Upper lobe of right lung (tissue), 1 donor: ENCODE measurements around the gene MRPL55. TPM values are rescaled to one million over a fixed set of nuclear protein-coding genes. Genes with fewer than 3 reads are reported as not detected.
A peak's percentile ranks its signal among the peaks of the same experiment; 100 is the strongest.

Source experiments
- ATAC-seq: fragments of 200-7000 bp; cut with Tn5 transposase; one replicate; pipeline ENCODE4 v1.9.1; 2020; ENCODE audit warnings: mild to moderate bottlenecking, moderate library complexity
- DNase-seq: peaks from one replicate; pipeline ENCODE4 v3.0.0-alpha.2; 2020
- H3K27ac ChIP-seq: fragments of 200-600 bp; one replicate; pipeline ENCODE4 v1.8.0; 2022
- H3K27me3 ChIP-seq: fragments of 200-600 bp; one replicate; pipeline ENCODE4 v1.8.0; 2022; ENCODE audit warnings: mild to moderate bottlenecking
- H3K36me3 ChIP-seq: fragments of 200-600 bp; one replicate; pipeline ENCODE4 v1.8.0; 2022
- H3K4me1 ChIP-seq: fragments of 200-600 bp; one replicate; pipeline ENCODE4 v1.8.0; 2022
- H3K4me3 ChIP-seq: fragments of 200-600 bp; one replicate; pipeline ENCODE4 v1.8.0; 2022; ENCODE audit warnings: mild to moderate bottlenecking
- H3K9me3 ChIP-seq: fragments of 200-600 bp; one replicate; pipeline ENCODE4 v1.8.0; 2022
- CTCF ChIP-seq: fragments of 200-600 bp; IDR thresholded peaks from one replicate; pipeline ENCODE4 v1.8.0; 2022; ENCODE audit warnings: antibody characterized with exemption
- intact Hi-C: fragments of 100-400 bp; cut with DNase I; formaldehyde crosslinking; loops from one replicate; pipeline ENCODE4 v1.11.0; 2022
- total RNA-seq: library from RNA; stranded (reverse); fragmentation: NEBNext Ultra II Directional; extraction: Animal tissue kit (Norgen Biotek cat#: 25700); gene quantifications from one replicate; pipeline ENCODE4 v1.2.1, GENCODE V29; 2021
- donor health status: DM: no; HTN: yes; CAD: no; lungs with severe emphysema.

The MRPL55 gene
- total RNA-seq, 1 donor from 2014 or later = 39.9 TPM

- ATAC-seq (peak; percentile 53), DNase-seq (peak; percentile 57)
- Histone ChIP-seq H3K4me1 (peaks cover 85% of the 10 kb centered on the region), H3K9me3 (peaks cover 4% of the 10 kb centered on the region), H3K4me3 (no peak overlapping the region), H3K27me3 (no peaks in the 10 kb centered on the region), H3K36me3 (peaks cover 20% of the 10 kb centered on the region), H3K27ac (no peak overlapping the region)
- intact Hi-C loops = no loop called here
- no peak for TF ChIP-seq CTCF
Measured at GRCh38 chr1:228089519-228090380, 19.3 kb downstream of the MRPL55 start.

- H3K27me3 ChIP-seq = no peaks in the 10 kb centered on the region
- peak overlapping the region; percentile 99 for H3K27ac ChIP-seq
- peak; percentile 62 for DNase-seq
- peak; percentile 62 for ATAC-seq
- H3K36me3 ChIP-seq = peaks cover 20% of the 10 kb centered on the region
- intact Hi-C loops = no loop called here
- TF ChIP-seq CTCF = no peak
- H3K4me1 ChIP-seq = peaks cover 95% of the 10 kb centered on the region
- H3K9me3 ChIP-seq = no peaks in the 10 kb centered on the region
- H3K4me3 ChIP-seq = peak overlapping the region; percentile 21
Measured at GRCh38 chr1:228088586-228089498, 20.3 kb downstream of the MRPL55 start.

GRCh38 chr1:228087771-228088251 lies 21.3 kb downstream of the MRPL55 start:
- intact Hi-C loops = no loop called here
- H3K27ac ChIP-seq = peak overlapping the region; percentile 99
- TF ChIP-seq CTCF = no peak
- ATAC-seq = peak; percentile 51
- peak; percentile 74 for DNase-seq
- H3K4me1 ChIP-seq = peaks cover 91% of the 10 kb centered on the region
- peaks cover 17% of the 10 kb centered on the region for H3K36me3 ChIP-seq
- no peaks in the 10 kb centered on the region for H3K9me3 ChIP-seq
- H3K4me3 ChIP-seq = peak overlapping the region; percentile 21
- no peaks in the 10 kb centered on the region for H3K27me3 ChIP-seq

GRCh38 chr1:228085287-228085951 lies 23.7 kb downstream of the MRPL55 start:
- Histone ChIP-seq H3K4me3 (peak overlapping the region; percentile 84), H3K9me3 (no peaks in the 10 kb centered on the region), H3K27me3 (no peaks in the 10 kb centered on the region), H3K36me3 (peaks cover 11% of the 10 kb centered on the region), H3K4me1 (peaks cover 78% of the 10 kb centered on the region), H3K27ac (peak overlapping the region; percentile 99)
- TF ChIP-seq CTCF = no peak
- no peak for ATAC-seq
- intact Hi-C loops = no loop called here
- peak; percentile 64 for DNase-seq

GRCh38 chr1:228084797-228085196 lies 24.3 kb downstream of the MRPL55 start:
- Histone ChIP-seq H3K36me3 (peaks cover 11% of the 10 kb centered on the region), H3K4me3 (peak overlapping the region; percentile 84), H3K9me3 (no peaks in the 10 kb centered on the region), H3K27ac (peak overlapping the region; percentile 99), H3K4me1 (peaks cover 71% of the 10 kb centered on the region), H3K27me3 (no peaks in the 10 kb centered on the region)
- no peak for ATAC-seq
- no peak for TF ChIP-seq CTCF
- intact Hi-C loops = no loop called here
- peak; percentile 19 for DNase-seq
